HepG2 (cell line): ENCODE results near the gene BANP. TPM values are rescaled to one million over a fixed set of nuclear protein-coding genes. Genes with fewer than 3 reads are reported as not detected.
A peak's percentile ranks its signal among the peaks of the same experiment; 100 is the strongest.
"Not testable (repeated sequence)": the region's sequence is repeated elsewhere in the genome, so short reads cannot be mapped to it uniquely, and the experiment has no call there.

Source experiments
- ATAC-seq: fragments of 200-7000 bp; cut with Tn5 transposase; 3 replicates; pipeline ENCODE4 v1.9.1; 2020; ENCODE audit warnings: mild to moderate bottlenecking, moderate library complexity
- BruUV-seq: library from RNA; stranded (reverse); fragments of 400-500 nt; replicated peaks from 2 replicates; lab custom pipeline; 2021; lab: Mats Ljungman, UMichigan
- CTCF ChIA-PET: fragments of 300-600 bp; formaldehyde crosslinking; extraction: SDS; loops from one replicate; lab custom pipeline; 2021; ENCODE audit warnings: low total read pairs, inconsistent platforms, low intra/inter-chr PET ratio; lab: Yijun Ruan, JAX
- POLR2A ChIA-PET: fragments of 350-600 bp; sonication (Branson Sonifier 250); formaldehyde crosslinking; loops from one replicate; lab custom pipeline; 2020; ENCODE audit warnings: antibody characterized with exemption, inconsistent platforms; lab: Yijun Ruan, JAX
- DNase-seq: peaks from one replicate; pipeline ENCODE4 v3.0.0-alpha.2; 2015; ENCODE audit warnings: low spot score
- FAIRE-seq: peaks from 3 replicates; lab custom pipeline; 2011; peaks lifted over from hg19 to GRCh38; lab: Jason Lieb, UNC
- H2AFZ ChIP-seq: one replicate; pipeline ENCODE4 v1.6.1; 2011; ENCODE audit warnings: low read length, inconsistent platforms
- H3K27ac ChIP-seq: fragments of 300-600 bp; 3 replicates; pipeline ENCODE4 v1.8.0; 2011; ENCODE audit warnings: mixed run types, mild to moderate bottlenecking, mixed read lengths, low read length, inconsistent platforms; ENCODE audit not compliant: insufficient read depth; ENCODE audit errors: extremely low read length
- H3K27me3 ChIP-seq, 2 experiments: fragments of 200-600 bp in 1 of 2; 2 replicates in 1 of 2; 3 replicates in 1 of 2; pipeline versions ENCODE4 v1.6.0 to v1.8.0; 2011; ENCODE audit warnings: low read length in 2 of 2, mild to moderate bottlenecking in 2 of 2, moderate library complexity in 2 of 2, inconsistent platforms in 1 of 2; ENCODE audit not compliant: insufficient read depth in 2 of 2, control insufficient read depth in 1 of 2
- H3K36me3 ChIP-seq, 2 experiments: fragments of 200-600 bp in 1 of 2; replicated peaks in 1 of 2; 2 replicates in 1 of 2; 3 replicates in 1 of 2; pipeline versions ENCODE4 v1.5.1 to v1.8.0; 2011; ENCODE audit warnings: low read length in 2 of 2, inconsistent platforms in 1 of 2; ENCODE audit not compliant: insufficient read depth in 2 of 2, control insufficient read depth in 1 of 2
- H3K4me1 ChIP-seq: 2 replicates; pipeline ENCODE4 v1.5.1; 2012; ENCODE audit warnings: low read length, inconsistent platforms; ENCODE audit not compliant: insufficient read depth
- H3K4me2 ChIP-seq: 2 replicates; pipeline ENCODE4 v1.6.0; 2011; ENCODE audit warnings: low read depth, low read length, inconsistent platforms
- H3K4me3 ChIP-seq, 3 experiments: fragments of 200-600 bp in 1 of 3; sonication (generic), shearing (Covaris generic) in 1 of 3; replicated peaks in 1 of 3; 2 replicates each; pipeline ENCODE4 v1.5.1; 2011 to 2016; ENCODE audit warnings: low read length in 3 of 3, inconsistent platforms in 2 of 3, low read depth in 2 of 3, mild to moderate bottlenecking in 2 of 3, control low read depth in 1 of 3, mixed read lengths in 1 of 3; ENCODE audit not compliant: insufficient read depth in 1 of 3
- H3K79me2 ChIP-seq: one replicate; pipeline ENCODE4 v1.6.1; 2011; ENCODE audit warnings: low read length, inconsistent platforms; ENCODE audit not compliant: insufficient read depth
- H3K9ac ChIP-seq: 2 replicates; pipeline ENCODE4 v1.6.0; 2011; ENCODE audit warnings: mild to moderate bottlenecking, low read depth, low read length, inconsistent platforms; ENCODE audit not compliant: insufficient read depth
- H3K9me3 ChIP-seq: 2 replicates; pipeline ENCODE4 v1.5.1; 2012; ENCODE audit warnings: mild to moderate bottlenecking, low read length
- H4K20me1 ChIP-seq: 2 replicates; pipeline ENCODE4 v1.6.0; 2011; ENCODE audit warnings: inconsistent platforms, mild to moderate bottlenecking, low read length, moderate library complexity; ENCODE audit not compliant: insufficient read depth
- ZNF768 ChIP-seq: sonication (generic); formaldehyde crosslinking; IDR thresholded peaks from 2 replicates; pipeline ENCODE4 v1.4.0; 2020; ENCODE audit warnings: missing genetic modification reagents
- WGBS: methylation state at CpG from one replicate; pipeline ENCODE4 v1.1.6; 2017; ENCODE audit warnings: low lambda C conversion rate; 5-methylcytosine and 5-hydroxymethylcytosine counted together
- in situ Hi-C: cut with HindIII; loops from 2 replicates; pipeline ENCODE4 v1.10.0; 2017; ENCODE audit warnings: low pct_unique_long_range_greater_than_20kb; ENCODE audit not compliant: extremely low pct_ligation_motif_present
- intact Hi-C: fragments of 100-400 bp; cut with micrococcal nuclease; formaldehyde crosslinking; loops from one replicate; pipeline ENCODE4 v1.10.0; 2022; ENCODE audit not compliant: unreplicated experiment
- polyA plus RNA-seq, 8 experiments: library from polyadenylated mRNA; depleted of rRNA in 3 of 8; stranded (reverse) in 7 of 8; unstranded in 1 of 8; fragments of >200 nt; fragmentation: Illumina TruSeq in 4 of 8; extraction: Trizol in 4 of 8; gene quantifications; 2 replicates each; pipeline versions ENCODE4 v1.2.1 to v1.2.3, GENCODE V29; 2011 to 2016; ENCODE audit warnings: low read depth in 4 of 8, missing spikeins in 1 of 8, mixed read lengths in 1 of 8; ENCODE audit not compliant: insufficient read depth in 1 of 8
- total RNA-seq, 5 experiments: library from RNA; depleted of rRNA; stranded (reverse); fragments of >200 nt; fragmentation: Illumina TruSeq; extraction: Trizol; gene quantifications; 2 replicates each; pipeline ENCODE4 v1.2.3, GENCODE V29; 2016; ENCODE audit warnings: low read depth in 1 of 5

The BANP gene
- total and polyA plus RNA-seq, 2 of the 13 experiments (the other 11 are each of a cell fraction or from before 2014, with no cell fraction given) = 20.2 to 23.8 TPM

GRCh38 chr16:88089632-88090376 lies 138.6 kb downstream of the BANP start:
- intact Hi-C loops, in situ Hi-C loops, ATAC-seq, H3K9me3 ChIP-seq, CTCF ChIA-PET, BruUV-seq, H4K20me1 ChIP-seq, H3K4me2 ChIP-seq, H3K9ac ChIP-seq, H3K36me3 ChIP-seq, DNase-seq, POLR2A ChIA-PET, H3K4me3 ChIP-seq, H2AFZ ChIP-seq, H3K79me2 ChIP-seq, H3K27ac ChIP-seq: not testable (repeated sequence)
- peak; percentile 90 for TF ChIP-seq ZNF768 (CRISPR knock-in tag)
- TF ChIP-seq, all 625 proteins: peak for 1; not testable (repeated sequence) for 624
- H3K27me3 ChIP-seq, FAIRE-seq, H3K4me1 ChIP-seq: not testable (repeated sequence)
- 63% methylated on average over 20 of the region's 23 CpGs for WGBS

- BruUV-seq, ATAC-seq, H3K27me3 ChIP-seq, H3K36me3 ChIP-seq, H3K79me2 ChIP-seq, H3K4me1 ChIP-seq, POLR2A ChIA-PET, H3K9me3 ChIP-seq, H3K4me2 ChIP-seq, FAIRE-seq, DNase-seq, H3K4me3 ChIP-seq, H3K9ac ChIP-seq, CTCF ChIA-PET, in situ Hi-C loops, H2AFZ ChIP-seq, H4K20me1 ChIP-seq, intact Hi-C loops, H3K27ac ChIP-seq: not testable (repeated sequence)
- 49% methylated on average over 23 of the region's 38 CpGs for WGBS
These were observed 139.3 kb downstream of the BANP start for GRCh38 chr16:88090377-88091175.

GRCh38 chr16:88091221-88091971 lies 140.2 kb downstream of the BANP start:
- H3K4me1 ChIP-seq, H2AFZ ChIP-seq, FAIRE-seq, H3K27ac ChIP-seq, POLR2A ChIA-PET, in situ Hi-C loops, H3K27me3 ChIP-seq, H4K20me1 ChIP-seq, H3K36me3 ChIP-seq, H3K4me2 ChIP-seq, intact Hi-C loops, H3K9me3 ChIP-seq, DNase-seq, H3K4me3 ChIP-seq, H3K79me2 ChIP-seq, H3K9ac ChIP-seq, BruUV-seq, CTCF ChIA-PET: not testable (repeated sequence)
- peak; percentile 14 for ATAC-seq
- WGBS = 66% methylated on average over 18 of the region's 35 CpGs

GRCh38 chr16:88091972-88092302 lies 140.7 kb downstream of the BANP start:
- H4K20me1 ChIP-seq, FAIRE-seq, DNase-seq, in situ Hi-C loops, H3K36me3 ChIP-seq, H3K4me1 ChIP-seq, H3K4me3 ChIP-seq, BruUV-seq, H3K79me2 ChIP-seq, POLR2A ChIA-PET, H3K27ac ChIP-seq, H3K9ac ChIP-seq, intact Hi-C loops, H3K4me2 ChIP-seq, H3K27me3 ChIP-seq, H2AFZ ChIP-seq, CTCF ChIA-PET: not testable (repeated sequence)
- ATAC-seq = peak; percentile 10
- WGBS = 73% methylated on average over 3 of the region's 9 CpGs
- peaks cover 14% of the 10 kb centered on the region for H3K9me3 ChIP-seq
